Panc1 (cell line): Measurements from ENCODE around the gene PSME3IP1. TPM values are rescaled to one million over a fixed set of nuclear protein-coding genes. Genes with fewer than 3 reads are reported as not detected.

Experiments used
- ATAC-seq: fragments of 200-7000 bp; cut with Tn5 transposase; 2 replicates; pipeline ENCODE4 v1.9.1; 2020; ENCODE audit warnings: mild to moderate bottlenecking, moderate library complexity
- BruUV-seq: library from RNA; stranded (reverse); fragments of 400-500 nt; replicated peaks from 2 replicates; lab custom pipeline; 2021; lab: Mats Ljungman, UMichigan
- CTCF ChIA-PET: fragments of 300-600 bp; sonication (Branson Sonifier 250); formaldehyde crosslinking; loops from one replicate; lab custom pipeline; 2022; ENCODE audit warnings: antibody characterized with exemption; lab: Charles Lee
- POLR2A ChIA-PET: fragments of 300-600 bp; sonication (Branson Sonifier 250); formaldehyde crosslinking; loops from one replicate; lab custom pipeline; 2022; ENCODE audit warnings: antibody characterized with exemption; lab: Charles Lee
- DNase-seq: peaks from one replicate; pipeline ENCODE4 v3.0.0-alpha.2; 2010; ENCODE audit warnings: low read depth, low spot score
- H3K27ac ChIP-seq: 2 replicates; pipeline ENCODE4 v1.5.1; 2011; ENCODE audit warnings: mild to moderate bottlenecking, low read length, inconsistent platforms
- H3K27me3 ChIP-seq: fragments of 200-500 bp; sonication (Bioruptor generic); 2 replicates; pipeline ENCODE4 v1.6.0; 2014; ENCODE audit warnings: low read length, inconsistent platforms; ENCODE audit not compliant: control insufficient read depth, insufficient read depth
- H3K36me3 ChIP-seq: fragments of 200-500 bp; sonication (Bioruptor generic); 2 replicates; pipeline ENCODE4 v1.5.1; 2014; ENCODE audit warnings: inconsistent platforms, mild to moderate bottlenecking, low read length, moderate library complexity; ENCODE audit not compliant: control insufficient read depth, insufficient read depth
- H3K4me1 ChIP-seq: 2 replicates; pipeline ENCODE4 v1.5.1; 2011; ENCODE audit warnings: inconsistent platforms, mild to moderate bottlenecking, low read length, moderate library complexity; ENCODE audit not compliant: control insufficient read depth, insufficient read depth
- H3K4me3 ChIP-seq, 2 experiments: 2 replicates each; pipeline ENCODE4 v1.5.1; 2011 to 2012; ENCODE audit warnings: low read depth in 2 of 2, low read length in 2 of 2, mild to moderate bottlenecking in 2 of 2, inconsistent platforms in 1 of 2, moderate library complexity in 1 of 2
- H3K9me3 ChIP-seq: fragments of 200-500 bp; sonication (Bioruptor generic); 2 replicates; pipeline ENCODE4 v1.5.1; 2014; ENCODE audit warnings: low read depth, mild to moderate bottlenecking, inconsistent platforms, low read length, moderate library complexity; ENCODE audit not compliant: control insufficient read depth, insufficient read depth
- CTCF ChIP-seq: fragments of 450-650 bp; IDR thresholded peaks from 2 replicates; pipeline ENCODE4 v1.5.1; 2017; ENCODE audit warnings: mild to moderate bottlenecking
- POLR2AphosphoS5 ChIP-seq: IDR thresholded peaks from 2 replicates; pipeline ENCODE4 v1.6.1; 2012; ENCODE audit warnings: mild to moderate bottlenecking, low read depth, low read length, moderate library complexity
- SIN3A ChIP-seq: IDR thresholded peaks from 2 replicates; pipeline ENCODE4 v1.6.1; 2012; ENCODE audit warnings: low read depth, mild to moderate bottlenecking, low read length, moderate library complexity, borderline replicate concordance; ENCODE audit not compliant: insufficient read depth
- TCF7L2 ChIP-seq: IDR thresholded peaks from 2 replicates; pipeline ENCODE4 v1.6.1; 2011; ENCODE audit warnings: mild to moderate bottlenecking, low read depth, low read length, inconsistent platforms
- in situ Hi-C: cut with HindIII; loops from 2 replicates; pipeline ENCODE4 v1.10.0; 2016; ENCODE audit warnings: low sequenced_read_pairs, low pct_unique_long_range_greater_than_20kb
- intact Hi-C: fragments of 100-400 bp; cut with micrococcal nuclease; formaldehyde crosslinking; loops from one replicate; pipeline ENCODE4 v1.10.0; 2022; ENCODE audit not compliant: unreplicated experiment
- total RNA-seq: library from RNA; stranded (reverse); gene quantifications from one replicate; pipeline ENCODE4 v1.2.1, GENCODE V29; 2021; ENCODE audit not compliant: unreplicated experiment
- TF ChIP-seq, protein P1 (sequence below), 2 experiments: IDR thresholded peaks; 2 replicates each; pipeline ENCODE4 v1.6.1; 2011 to 2012; ENCODE audit warnings: low read depth in 2 of 2, control low read depth in 1 of 2, low read length in 1 of 2, mild to moderate bottlenecking in 1 of 2, moderate library complexity in 1 of 2; ENCODE audit not compliant: insufficient read depth in 1 of 2

The PSME3IP1 gene
- total RNA-seq, 1 experiment from 2014 or later, result 67.6 TPM

DNA sequence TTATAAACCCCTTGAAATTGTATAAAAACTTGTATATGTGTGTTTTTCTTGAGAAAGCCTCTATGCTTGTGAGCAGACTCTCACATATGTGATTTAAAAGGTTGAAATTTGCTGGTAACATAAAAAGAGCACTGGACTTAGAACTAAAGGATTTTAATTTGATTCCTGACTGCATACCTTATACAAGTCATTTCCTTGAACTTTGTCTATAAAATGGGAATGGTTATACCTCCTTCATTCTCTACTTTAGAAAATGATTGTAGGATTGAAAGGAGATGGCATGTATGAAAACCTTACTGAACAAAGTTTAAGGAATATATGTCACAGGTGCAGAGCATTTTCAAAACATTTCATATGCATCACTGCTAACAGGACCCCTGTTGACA lies 48.9 kb upstream of the PSME3IP1 start:
- Histone ChIP-seq H3K36me3 (peaks cover 12% of the 10 kb centered on the region), H3K4me3 (no peak overlapping the region), H3K9me3 (no peaks in the 10 kb centered on the region), H3K27me3 (no peaks in the 10 kb centered on the region), H3K27ac (no peak overlapping the region), H3K4me1 (no peaks in the 10 kb centered on the region)
- in situ Hi-C loops (no loop called here), intact Hi-C loops (loop anchor here (1.0 kb wide), 1 partner anchor 16 kb away; no protein-coding TSS in a partner anchor)
- TF ChIP-seq TCF7L2 (no peak), POLR2AphosphoS5 (no peak), SIN3A (no peak), CTCF (no peak)
- TF ChIP-seq, protein P1, sequence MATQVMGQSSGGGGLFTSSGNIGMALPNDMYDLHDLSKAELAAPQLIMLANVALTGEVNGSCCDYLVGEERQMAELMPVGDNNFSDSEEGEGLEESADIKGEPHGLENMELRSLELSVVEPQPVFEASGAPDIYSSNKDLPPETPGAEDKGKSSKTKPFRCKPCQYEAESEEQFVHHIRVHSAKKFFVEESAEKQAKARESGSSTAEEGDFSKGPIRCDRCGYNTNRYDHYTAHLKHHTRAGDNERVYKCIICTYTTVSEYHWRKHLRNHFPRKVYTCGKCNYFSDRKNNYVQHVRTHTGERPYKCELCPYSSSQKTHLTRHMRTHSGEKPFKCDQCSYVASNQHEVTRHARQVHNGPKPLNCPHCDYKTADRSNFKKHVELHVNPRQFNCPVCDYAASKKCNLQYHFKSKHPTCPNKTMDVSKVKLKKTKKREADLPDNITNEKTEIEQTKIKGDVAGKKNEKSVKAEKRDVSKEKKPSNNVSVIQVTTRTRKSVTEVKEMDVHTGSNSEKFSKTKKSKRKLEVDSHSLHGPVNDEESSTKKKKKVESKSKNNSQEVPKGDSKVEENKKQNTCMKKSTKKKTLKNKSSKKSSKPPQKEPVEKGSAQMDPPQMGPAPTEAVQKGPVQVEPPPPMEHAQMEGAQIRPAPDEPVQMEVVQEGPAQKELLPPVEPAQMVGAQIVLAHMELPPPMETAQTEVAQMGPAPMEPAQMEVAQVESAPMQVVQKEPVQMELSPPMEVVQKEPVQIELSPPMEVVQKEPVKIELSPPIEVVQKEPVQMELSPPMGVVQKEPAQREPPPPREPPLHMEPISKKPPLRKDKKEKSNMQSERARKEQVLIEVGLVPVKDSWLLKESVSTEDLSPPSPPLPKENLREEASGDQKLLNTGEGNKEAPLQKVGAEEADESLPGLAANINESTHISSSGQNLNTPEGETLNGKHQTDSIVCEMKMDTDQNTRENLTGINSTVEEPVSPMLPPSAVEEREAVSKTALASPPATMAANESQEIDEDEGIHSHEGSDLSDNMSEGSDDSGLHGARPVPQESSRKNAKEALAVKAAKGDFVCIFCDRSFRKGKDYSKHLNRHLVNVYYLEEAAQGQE (IDR thresholded peaks at IDR 0.05; ENCODE audit: insufficient read depth in 1 of 2, low read depth in 2 of 2, low read length in 1 of 2), result no peak
- CTCF ChIA-PET, result interaction anchor here (0.5 kb wide), 1 partner anchor 191 kb away, joined by 3 read pairs; no protein-coding TSS in a partner anchor
- POLR2A ChIA-PET, result no interaction called here
- ATAC-seq (no peak), DNase-seq (no peak)
- no TSS peak for BruUV-seq

DNA sequence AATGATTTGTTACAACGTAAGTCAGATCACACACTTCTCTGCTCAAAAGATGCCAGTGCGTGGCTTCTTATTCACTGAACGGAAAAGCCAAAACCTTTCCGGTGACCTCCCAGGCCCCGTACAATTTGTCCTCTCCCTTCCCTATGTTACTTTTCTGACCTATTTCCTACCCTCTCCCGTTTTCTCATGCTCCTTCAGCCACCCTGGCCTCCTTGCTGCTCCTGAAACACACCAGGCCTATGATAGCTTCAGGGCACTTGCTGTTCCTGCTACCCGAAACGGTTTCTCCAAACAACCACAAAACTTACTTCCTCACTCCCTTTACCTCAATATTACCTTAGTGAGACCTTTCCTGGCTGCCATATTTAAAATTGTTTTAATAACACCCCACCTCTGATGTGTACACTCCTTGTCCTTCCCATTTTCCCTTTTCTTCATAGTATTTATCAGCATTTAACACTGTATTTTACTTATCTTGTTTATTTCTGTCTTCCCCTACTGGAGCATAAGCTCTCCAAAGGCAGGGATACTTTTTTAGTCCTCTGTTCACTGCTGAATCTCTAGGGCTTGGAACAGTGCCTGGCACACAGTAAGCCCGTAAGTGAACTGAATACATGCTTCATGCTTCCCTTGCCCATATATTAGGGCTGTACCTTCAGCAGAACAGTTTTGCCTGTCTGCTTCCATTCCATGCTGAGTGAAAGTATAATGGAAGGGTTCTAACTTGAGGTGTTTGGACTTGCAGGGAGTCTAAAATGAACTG lies 48.3 kb upstream of the PSME3IP1 start:
- in situ Hi-C loops (no loop called here), intact Hi-C loops (loop anchor here (1.0 kb wide), 1 partner anchor 16 kb away; no protein-coding TSS in a partner anchor)
- Histone ChIP-seq H3K27me3 (no peaks in the 10 kb centered on the region), H3K4me3 (no peak overlapping the region), H3K9me3 (no peaks in the 10 kb centered on the region), H3K36me3 (peaks cover 12% of the 10 kb centered on the region), H3K4me1 (no peaks in the 10 kb centered on the region), H3K27ac (no peak overlapping the region)
- no peak for TF ChIP-seq CTCF
- TF ChIP-seq TCF7L2, result no peak
- TF ChIP-seq, protein P1 (IDR thresholded peaks at IDR 0.05; ENCODE audit: insufficient read depth in 1 of 2, low read depth in 2 of 2, low read length in 1 of 2), result no peak
- no peak for TF ChIP-seq SIN3A
- TF ChIP-seq POLR2AphosphoS5, result no peak
- ChIA-PET CTCF (no interaction called here), POLR2A (no interaction called here)
- ATAC-seq (no peak), DNase-seq (no peak)
- no TSS peak for BruUV-seq
